NT2/D1 (cell line): ENCODE data around the gene PRG3.

Source experiments
- SUZ12 ChIP-seq: IDR thresholded peaks from 2 replicates; pipeline ENCODE4 v1.6.1; 2011; ENCODE audit not compliant: insufficient read length, insufficient read depth; ENCODE audit errors: extremely low read depth
- YY1 ChIP-seq: IDR thresholded peaks from 2 replicates; pipeline ENCODE4 v1.6.1; 2011; ENCODE audit not compliant: insufficient read length, insufficient read depth
- ZNF274 ChIP-seq: IDR thresholded peaks from 2 replicates; pipeline ENCODE4 v1.6.1; 2011; ENCODE audit warnings: mild to moderate bottlenecking, low read depth, low read length

DNA sequence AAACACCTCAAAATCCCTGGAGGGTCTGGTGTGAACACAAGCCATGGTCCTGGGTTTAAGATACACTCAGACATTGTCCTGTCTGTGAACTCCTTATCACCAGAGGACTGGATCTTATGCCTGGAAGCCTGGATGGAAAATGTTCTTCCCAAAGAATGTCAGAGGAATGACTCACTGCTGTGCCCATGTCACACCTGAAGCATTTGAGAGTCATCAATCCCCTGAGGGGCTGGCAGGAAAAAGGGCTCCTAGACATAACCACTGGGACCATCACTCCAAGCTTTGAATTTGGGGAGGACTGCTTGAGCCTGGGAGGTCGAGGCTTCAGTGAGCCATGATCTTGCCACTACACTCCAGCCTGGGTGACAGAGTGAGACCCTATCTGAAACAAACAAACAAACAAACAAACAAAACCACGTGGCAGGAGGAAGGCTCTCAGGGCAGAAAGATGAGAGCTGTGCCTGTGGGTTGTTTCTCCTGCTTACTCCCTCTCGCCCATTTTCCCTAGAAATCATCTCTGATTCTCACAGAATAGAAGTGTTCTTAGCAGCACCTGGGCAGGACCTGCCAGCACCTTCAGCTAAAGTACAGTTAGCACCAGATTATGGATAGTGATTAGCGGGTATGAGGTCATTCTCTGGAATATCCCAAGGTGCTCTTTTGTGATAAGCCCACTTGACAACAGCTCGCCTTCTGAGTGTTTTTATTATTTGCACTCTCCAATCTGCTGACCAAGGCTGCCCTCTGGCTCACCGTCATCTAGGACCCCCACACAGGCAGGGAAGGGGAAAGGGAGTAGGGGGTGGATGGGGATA lies 21.4 kb upstream of the PRG3 start:
- TF ChIP-seq ZNF274 (no peak), YY1 (no peak), SUZ12 (no peak)
